NCI-H2081 (cell line): ENCODE results near the gene MESD.
A peak's percentile ranks its signal among the peaks of the same experiment; 100 is the strongest.

Experiments
- DNase-seq, 2 experiments: peaks; one replicate each; lab custom pipeline; 2025; lab: John Stamatoyannopoulos, UW

The MESD gene

GRCh38 chr15:80904998-80905397 lies 84.6 kb downstream of the MESD start:
- DNase-seq, result peak in 1 of 2 experiments; percentile 10

GRCh38 chr15:80902298-80902801 lies 87.3 kb downstream of the MESD start:
- no peak for DNase-seq

- DNase-seq, result no peak
These were observed 91.6 kb downstream of the MESD start for GRCh38 chr15:80898040-80898439.
